DLD1 (cell line): Measurements from ENCODE around the gene EDA.

Source experiments
- in situ Hi-C: cut with HindIII; loops from 2 replicates; pipeline ENCODE4 v1.10.0; 2017; ENCODE audit warnings: low sequenced_read_pairs

Gene EDA

GRCh38 chrX:70054391-70054790 lies 438.5 kb downstream of the EDA start:
- in situ Hi-C loops: no loop called here

- in situ Hi-C loops: no loop called here
Measured at GRCh38 chrX:70062076-70062475, 446.2 kb downstream of the EDA start, which contains the start of gene OTUD6A. Gene OTUD6A, plus strand, starts transcription at chrX:70062457. Its CDS starts 68 bp downstream, at chrX:70062525.

- in situ Hi-C loops: no loop called here
Measured at GRCh38 chrX:70062961-70063550, 447.1 kb downstream of the EDA start.

GRCh38 chrX:70066646-70067045 lies 450.7 kb downstream of the EDA start:
- in situ Hi-C loops: no loop called here

GRCh38 chrX:70079297-70079696 lies 463.4 kb downstream of the EDA start:
- in situ Hi-C loops: no loop called here

- in situ Hi-C loops: no loop called here
Measured at GRCh38 chrX:70079870-70080269, 464.0 kb downstream of the EDA start.

- in situ Hi-C loops: no loop called here
Measured at GRCh38 chrX:70082723-70083122, 466.8 kb downstream of the EDA start.

- in situ Hi-C loops: no loop called here
Measured at GRCh38 chrX:70084592-70085240, 468.8 kb downstream of the EDA start.

- in situ Hi-C loops: no loop called here
Measured at GRCh38 chrX:70087857-70088630, 472.1 kb downstream of the EDA start.

- in situ Hi-C loops: no loop called here
Measured at GRCh38 chrX:70088751-70089150, 472.8 kb downstream of the EDA start.
